Mucosa of gallbladder (tissue), 1 donor: Measurements from ENCODE around the gene MED27. TPM values are rescaled to one million over a fixed set of nuclear protein-coding genes. Genes with fewer than 3 reads are reported as not detected.

Source experiments
- DNase-seq: peaks from one replicate; pipeline ENCODE4 v3.0.0-alpha.2; 2020; ENCODE audit warnings: low spot score
- total RNA-seq: library from RNA; stranded (reverse); gene quantifications from one replicate; pipeline ENCODE4 v1.2.1, GENCODE V29; 2021
- donor health status: DM: no; HTN: no; CAD: no.

The MED27 gene
- total RNA-seq, 1 donor from 2014 or later: 13.9 TPM

- DNase-seq: no peak
These were observed 36.0 kb downstream of the MED27 start for GRCh38 chr9:132043708-132044107.

GRCh38 chr9:132042324-132042723, 37.3 kb downstream of the MED27 start:
- no peak for DNase-seq

- DNase-seq: no peak
These were observed 37.9 kb downstream of the MED27 start for GRCh38 chr9:132041798-132042197.

GRCh38 chr9:132040808-132041207, 38.9 kb downstream of the MED27 start:
- DNase-seq: no peak

GRCh38 chr9:132040246-132040645, 39.4 kb downstream of the MED27 start:
- no peak for DNase-seq

GRCh38 chr9:132039284-132039683, 40.4 kb downstream of the MED27 start:
- no peak for DNase-seq

- DNase-seq: no peak
These were observed 42.2 kb downstream of the MED27 start for GRCh38 chr9:132037458-132037857.

- no peak for DNase-seq
These were observed 43.1 kb downstream of the MED27 start for GRCh38 chr9:132036521-132036920.

GRCh38 chr9:132035679-132036078, 44.0 kb downstream of the MED27 start:
- no peak for DNase-seq

GRCh38 chr9:132032238-132032950, 47.3 kb downstream of the MED27 start:
- DNase-seq: no peak

GRCh38 chr9:132031467-132032237, 48.0 kb downstream of the MED27 start:
- DNase-seq: no peak

GRCh38 chr9:132030626-132031325, 48.9 kb downstream of the MED27 start:
- DNase-seq: no peak

GRCh38 chr9:132027752-132028663, 51.7 kb downstream of the MED27 start:
- DNase-seq: no peak

- no peak for DNase-seq
These were observed 52.6 kb downstream of the MED27 start for GRCh38 chr9:132026932-132027585.

GRCh38 chr9:132025766-132026165, 53.9 kb downstream of the MED27 start:
- no peak for DNase-seq

GRCh38 chr9:132024589-132024988, 55.1 kb downstream of the MED27 start:
- no peak for DNase-seq

GRCh38 chr9:132023419-132024180, 56.1 kb downstream of the MED27 start:
- peak; percentile 38 for DNase-seq

- DNase-seq: no peak
These were observed 58.7 kb downstream of the MED27 start for GRCh38 chr9:132020820-132021510.

- DNase-seq: no peak
These were observed 59.4 kb downstream of the MED27 start for GRCh38 chr9:132020272-132020671.

GRCh38 chr9:132019702-132020101, 60.0 kb downstream of the MED27 start:
- DNase-seq: no peak
